Hematopoietic multipotent progenitor cell treated with erythropoietin and hydrocortisone succinate and interleukin-3 and kit ligand, for 8 days (in vitro differentiated cells): Measurements from ENCODE around the gene TYK2.

ENCODE experiments used
- DNase-seq: peaks from one replicate; pipeline ENCODE4 v3.0.0-alpha.2; 2015

The TYK2 gene

GRCh38 chr19:10305139-10305806 is 75.1 kb downstream of the TYK2 start:
- no peak for DNase-seq
